ENCODE measurements around the gene MCC.

MCC gene

DNA sequence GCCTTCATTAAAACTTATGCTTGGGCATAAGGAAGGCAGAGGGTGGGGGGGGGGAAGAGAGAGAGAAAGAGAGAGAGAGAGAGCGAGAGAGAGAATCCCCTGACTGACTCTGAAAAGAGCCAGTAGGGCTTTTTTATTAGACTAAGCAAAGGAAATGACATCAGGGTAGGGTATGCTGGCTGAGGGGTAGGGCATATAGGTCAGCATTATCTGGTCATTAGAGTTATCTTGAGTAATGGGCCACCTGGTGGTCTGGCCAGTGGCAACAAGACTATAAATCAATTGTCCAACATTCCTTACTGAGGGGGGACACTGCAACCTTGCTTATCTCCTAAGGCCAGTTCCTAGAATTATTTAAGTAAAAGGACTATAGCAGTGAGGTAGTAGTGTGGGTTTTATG is 120.7 kb downstream of the MCC start:
- DNase-seq, result no peak

DNA sequence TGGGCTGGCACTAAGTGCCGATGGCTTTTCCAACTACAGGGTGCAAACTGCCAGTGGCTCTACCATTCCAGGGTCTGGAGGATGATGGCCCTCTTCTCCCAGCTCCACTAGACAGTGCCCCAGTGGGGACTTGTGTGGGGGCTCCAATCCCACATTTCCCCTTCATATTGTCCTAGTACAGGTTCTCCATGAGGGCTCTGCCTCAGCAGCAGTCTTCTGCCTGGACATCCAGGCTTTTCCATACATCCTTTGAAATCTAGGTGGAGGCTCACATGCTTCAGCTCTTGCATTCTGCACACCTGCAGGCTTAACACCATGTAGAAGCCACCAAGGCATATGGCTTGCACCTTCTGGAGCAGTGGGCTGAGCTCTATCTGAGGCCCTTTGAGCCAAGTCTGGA is 123.8 kb downstream of the MCC start:
- DNase-seq, result no peak

DNA sequence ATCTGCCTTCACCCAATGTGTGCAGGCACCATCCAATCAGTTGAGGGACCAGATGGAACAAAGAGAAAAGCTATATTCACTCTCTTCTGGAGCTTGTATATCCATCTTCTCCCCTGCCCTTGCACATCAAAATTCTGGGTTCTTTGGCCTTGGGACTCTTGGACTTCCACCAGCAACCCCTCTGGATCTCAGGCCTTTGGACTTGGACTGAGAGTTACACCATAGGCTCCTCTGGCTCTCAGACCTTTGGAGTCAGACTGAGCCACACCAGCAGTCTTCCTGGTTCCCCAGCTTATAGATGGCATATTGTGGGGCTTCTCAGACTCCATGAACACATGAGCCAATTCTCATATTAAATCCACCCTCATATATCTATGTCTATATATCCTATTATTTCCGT is 126.6 kb downstream of the MCC start:
- DNase-seq, result no peak

DNA sequence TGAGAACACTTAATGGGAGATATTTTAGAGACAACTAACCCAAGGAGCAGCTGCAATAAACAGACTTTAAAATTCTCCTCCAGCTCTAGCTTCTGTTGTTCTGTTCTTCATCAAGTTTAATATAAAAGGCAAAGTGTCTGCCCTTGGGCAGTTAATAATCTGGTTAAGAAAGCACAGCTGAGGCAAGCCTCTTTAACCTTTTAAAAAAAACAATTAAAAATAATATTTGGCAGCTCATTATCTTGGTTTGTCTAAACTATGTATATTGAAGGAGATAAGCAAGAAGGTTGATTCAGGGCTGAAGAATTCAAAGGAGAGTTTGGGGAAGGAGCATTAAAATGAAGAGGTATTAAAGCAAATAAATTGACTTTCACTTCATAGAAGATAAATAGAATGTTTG is 128.8 kb downstream of the MCC start:
- DNase-seq, result no peak

DNA sequence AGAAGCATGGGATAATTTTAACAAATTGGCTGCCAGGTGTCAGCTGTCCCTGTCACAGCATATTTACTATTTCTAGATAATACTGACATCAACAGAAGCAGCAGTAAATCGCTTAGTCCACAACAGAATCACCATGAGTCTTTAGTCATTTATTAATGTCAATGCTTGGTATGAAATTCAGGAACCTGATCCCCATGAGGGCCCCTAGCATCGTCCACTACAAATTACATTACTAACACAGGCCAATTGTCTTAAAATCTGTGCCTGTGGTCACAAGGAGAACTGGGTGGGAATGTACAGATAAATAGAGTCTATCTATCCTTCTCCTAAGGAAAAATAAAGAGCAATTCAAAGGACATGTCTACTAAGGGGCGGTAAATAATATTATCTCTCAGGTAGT is 129.6 kb downstream of the MCC start:
- DNase-seq, result no peak

DNA sequence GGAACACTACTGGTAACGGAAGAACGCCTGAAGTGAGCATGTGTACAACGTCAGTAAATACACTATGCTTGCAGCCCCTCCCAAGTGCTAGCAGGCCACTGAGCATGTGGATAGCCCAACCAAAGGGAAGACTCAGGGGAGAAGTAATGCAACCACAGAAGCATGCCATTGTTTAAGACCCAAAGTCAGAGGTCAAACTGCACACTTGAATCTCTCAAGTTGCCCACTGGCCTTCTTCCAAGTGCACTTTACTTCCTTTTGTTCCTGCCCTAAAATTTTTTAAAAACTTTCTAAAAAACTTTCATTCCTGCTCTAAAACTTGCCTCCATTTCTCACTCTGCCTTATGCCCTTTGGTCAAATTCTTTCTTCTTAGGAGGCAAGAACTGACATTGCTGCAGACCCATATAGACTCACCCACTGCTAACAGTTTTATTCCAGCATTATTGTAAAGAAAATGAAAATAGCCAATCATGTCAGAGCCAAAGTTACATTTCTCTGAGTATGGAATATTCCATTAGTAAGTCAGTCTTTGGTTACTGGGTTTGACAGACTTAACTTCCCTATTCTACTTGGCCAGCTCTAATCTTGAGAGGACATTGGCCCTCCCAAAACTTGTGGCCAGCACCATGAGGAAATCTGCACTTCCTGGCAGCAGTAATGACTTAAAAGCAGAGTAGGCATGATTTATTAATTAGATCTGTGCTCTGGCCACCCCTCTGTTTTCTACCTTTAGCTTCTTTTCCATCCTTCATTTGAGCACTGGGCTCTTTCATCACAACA is 130.4 kb downstream of the MCC start:
- no peak for DNase-seq

DNA sequence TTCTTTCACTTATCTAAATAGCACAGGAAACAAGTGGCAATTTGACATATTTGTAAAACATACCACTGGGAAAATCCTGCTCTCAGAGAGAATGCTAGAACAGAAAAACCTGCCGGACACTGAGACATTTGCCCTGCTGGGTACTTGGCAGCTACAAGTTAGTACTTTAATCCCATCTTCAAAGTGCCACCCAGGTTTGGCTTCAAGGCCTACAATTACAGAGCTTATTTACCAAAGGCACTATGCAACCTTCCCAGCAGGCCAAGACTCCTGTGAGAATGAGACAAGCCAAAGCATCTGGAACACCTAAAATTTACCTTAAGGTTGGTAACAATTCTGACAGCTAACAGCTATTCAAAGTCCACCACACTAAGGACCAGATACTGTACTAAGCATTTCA is 131.8 kb downstream of the MCC start:
- DNase-seq, result no peak

DNA sequence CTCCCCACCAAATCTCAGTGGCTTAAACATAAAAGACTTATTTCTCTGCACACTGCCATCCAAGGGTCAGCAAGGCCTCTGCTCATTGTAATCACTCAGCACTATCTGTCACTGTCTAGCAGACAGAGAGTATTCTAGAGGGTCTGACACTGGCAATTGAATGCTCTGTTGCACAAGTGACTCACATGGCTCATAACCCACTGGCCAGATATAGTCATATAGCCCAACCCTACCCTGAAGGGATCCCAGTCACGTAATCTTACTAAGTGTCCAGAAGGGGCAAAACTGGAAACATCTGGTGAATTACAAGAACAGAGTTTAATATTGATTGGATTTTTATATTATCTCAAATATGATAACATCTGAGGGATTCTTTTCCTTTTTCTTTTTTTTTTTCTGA is 134.2 kb downstream of the MCC start:
- DNase-seq, result no peak

DNA sequence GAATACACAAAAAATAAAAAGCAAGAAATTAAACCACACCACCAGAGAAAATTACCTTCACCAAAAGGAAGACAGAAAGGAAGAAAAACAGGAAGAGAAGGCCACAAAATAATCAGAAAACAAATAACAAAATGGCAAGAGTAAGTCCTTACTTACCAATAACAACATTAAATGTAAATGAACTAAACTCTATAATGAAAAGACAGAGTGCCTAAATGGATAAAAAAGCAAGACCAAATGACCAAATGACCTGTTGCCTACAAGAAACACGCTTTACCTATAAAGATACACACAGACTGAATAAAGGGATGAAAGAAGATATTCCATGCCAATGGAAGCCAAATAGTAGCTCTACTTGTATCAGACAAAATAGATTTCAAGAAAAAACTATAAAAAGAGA is 140.7 kb downstream of the MCC start:
- no peak for DNase-seq

DNA sequence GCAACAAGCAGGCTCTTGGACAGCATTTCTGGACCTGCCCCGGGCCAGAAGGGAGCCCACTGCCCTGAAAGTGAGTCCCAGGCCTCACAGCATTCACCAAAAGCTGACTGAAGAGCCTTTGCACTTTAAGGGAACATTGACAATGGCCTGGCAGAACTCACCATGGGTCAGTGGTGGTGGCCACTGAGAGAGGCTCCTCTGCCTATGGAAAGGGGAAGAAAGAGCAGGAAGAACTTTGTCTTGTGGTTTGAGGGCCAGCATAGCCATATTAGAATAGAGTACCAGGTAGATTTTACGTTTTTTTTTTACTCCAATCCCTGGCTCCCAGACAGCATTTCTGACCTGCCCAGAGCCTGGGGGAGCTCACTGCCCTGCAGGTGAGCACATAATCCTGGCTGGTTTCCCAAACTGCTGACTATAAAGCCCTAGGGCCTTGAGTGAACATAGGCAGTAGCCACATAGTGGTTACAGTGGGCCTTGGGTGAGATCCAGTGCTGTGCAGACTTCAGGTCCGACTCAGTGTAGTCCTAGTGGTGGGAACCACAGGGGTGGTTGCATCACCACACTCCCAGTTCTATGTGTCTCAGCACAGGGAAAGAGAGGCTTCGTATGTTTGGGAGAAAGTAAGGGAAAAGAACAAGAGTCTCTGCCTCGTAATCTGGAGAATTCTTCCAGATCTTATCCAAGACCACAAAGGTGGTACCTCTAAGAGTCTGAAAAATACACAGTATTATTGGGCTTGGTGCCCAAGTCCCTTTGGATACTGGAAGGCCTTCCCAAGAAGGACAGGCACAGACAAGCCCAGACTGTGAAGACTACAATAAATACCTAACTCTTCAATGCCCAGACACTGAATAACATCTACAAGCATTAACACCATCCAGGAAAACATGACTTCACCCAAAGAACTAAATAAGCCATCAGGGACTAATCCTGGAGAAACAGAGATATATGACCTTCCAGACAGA is 143.0 kb downstream of the MCC start:
- DNase-seq, result no peak

DNA sequence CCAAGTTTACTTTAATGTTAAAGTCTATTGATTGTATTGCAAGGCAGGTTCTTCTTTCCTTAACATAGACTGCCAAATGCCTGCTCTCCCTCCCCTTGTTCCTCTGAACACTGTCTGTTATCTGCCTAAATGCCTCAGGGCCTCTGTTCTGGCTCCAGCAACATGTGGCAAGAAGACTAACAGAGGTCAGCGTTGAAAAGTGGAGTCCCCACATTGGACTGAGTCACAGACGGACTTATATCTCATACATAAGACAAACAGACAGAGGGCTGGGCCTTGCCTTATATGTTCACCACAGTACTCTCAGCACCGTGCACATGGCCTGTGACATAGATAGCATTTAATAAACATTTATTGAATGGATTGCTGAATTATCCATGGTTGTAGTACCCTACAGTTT is 144.9 kb downstream of the MCC start:
- DNase-seq, result no peak

DNA sequence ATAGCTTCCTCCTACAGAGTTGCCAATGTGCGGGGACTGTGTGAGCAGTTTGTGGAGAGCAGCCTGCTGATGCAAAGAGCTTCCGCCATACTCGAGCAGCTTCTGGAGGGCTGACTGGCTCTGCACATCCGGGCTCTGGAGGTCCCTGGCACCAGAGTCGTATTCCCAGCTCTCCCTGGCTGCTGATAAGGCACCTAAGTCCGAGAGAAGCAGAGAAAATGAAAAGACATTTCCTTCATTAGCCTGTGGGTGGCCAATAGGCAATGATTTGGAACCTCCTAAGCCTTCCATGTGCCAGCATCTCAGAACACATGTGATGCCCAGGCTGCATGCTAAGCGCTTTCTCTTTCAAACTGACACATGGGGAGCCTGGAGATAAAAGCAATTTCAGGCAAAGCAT is 147.7 kb downstream of the MCC start:
- no peak for DNase-seq

DNA sequence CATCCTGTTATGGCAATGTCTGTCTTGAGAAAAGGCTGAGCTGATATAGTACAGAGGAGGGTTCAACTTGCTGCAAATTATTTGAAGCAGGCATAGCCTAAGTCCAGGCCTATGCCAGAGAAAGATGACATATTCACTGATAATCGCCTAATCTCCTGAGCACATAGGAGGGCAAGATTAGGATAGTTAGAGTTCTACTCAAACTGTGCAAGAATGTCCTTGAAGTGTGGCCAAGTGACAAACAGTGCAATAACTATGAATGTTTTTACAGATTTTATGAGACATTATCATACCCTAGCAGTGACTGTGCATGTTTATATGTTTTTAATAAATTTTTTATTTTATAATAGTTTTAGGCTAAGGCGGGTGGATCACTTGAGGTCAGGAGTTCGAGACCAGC is 149.6 kb downstream of the MCC start:
- DNase-seq, result no peak

DNA sequence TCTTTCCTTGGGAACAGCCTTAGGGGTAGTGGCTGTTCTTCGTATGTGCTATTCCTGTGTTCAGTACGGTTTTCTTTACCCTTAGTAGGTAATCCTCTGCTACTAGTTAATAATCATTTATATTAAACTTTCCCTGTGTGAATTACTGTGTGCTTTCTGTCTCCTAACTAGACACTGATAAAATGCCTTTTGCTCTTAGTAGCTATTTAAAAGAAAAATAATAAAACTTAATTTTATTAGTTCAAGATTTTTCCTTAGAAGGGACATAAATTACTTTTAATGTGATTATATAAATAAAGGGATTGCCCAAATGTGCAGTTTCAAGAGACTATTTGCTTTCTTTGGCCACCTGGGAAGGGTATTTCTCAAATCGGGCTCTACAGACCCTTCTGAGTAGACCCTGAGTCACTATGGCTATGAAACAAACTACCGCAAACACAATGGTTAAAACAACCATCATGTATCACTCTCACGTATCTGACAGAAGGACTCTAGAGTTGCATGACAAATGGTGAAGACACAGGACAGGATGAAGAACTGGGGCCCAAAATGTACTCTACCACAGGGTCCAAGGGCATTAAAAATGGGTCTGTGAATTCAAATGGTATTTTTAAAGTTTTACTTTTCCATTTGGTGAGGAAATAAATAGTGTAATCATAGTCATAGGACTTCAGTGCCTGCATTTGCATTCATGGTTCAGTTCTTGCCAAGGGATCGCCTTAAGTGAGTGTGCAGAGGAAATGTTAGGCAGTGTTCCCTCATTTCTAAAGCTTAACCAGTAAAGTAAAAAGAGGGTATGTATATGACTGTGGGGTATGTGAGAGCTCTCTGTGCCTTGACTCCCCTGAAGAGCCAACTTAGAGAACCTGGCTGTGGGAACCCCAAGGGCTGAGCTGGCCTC is 150.5 kb downstream of the MCC start:
- DNase-seq, result no peak

DNA sequence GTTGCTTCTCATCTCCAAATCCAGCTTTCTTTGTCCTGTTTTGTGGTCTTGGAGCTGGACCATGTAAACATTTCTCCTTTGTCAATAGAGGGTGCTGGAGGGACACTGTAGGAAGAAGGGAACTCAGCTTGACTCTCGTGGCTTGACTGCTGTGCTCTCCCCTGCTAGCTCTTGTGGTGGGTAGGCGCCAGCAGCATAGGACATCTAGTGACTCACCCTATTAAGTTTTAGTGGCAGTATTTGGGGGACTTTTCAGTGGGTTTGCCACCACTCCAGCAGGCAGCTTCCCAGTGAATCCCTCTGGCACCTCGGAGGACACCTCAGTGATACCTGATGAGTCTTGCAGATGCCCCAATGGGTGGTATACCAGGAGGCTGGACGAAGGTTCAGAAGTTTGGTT is 151.3 kb downstream of the MCC start:
- DNase-seq, result peak in 8 of 56 donors; percentile 1 to 36 (median 14)

DNA sequence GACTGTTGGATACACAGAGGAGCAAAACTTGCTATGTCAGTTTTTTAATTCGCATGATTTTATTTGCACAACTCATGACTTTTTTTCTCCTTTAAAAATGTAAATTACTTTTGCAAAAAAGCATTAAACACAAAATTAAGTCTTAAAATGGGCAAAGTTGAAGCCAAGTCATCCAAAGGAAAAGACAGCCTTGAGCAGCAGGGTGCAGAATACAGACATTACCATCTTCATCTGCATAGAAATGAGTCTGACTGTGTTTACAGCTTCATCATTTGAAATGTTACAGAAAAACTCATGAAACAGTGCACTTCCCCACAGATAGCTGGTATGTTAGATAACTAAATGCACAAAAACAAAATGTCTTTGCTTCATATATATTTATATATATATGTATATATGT is 154.8 kb downstream of the MCC start:
- DNase-seq, result no peak

DNA sequence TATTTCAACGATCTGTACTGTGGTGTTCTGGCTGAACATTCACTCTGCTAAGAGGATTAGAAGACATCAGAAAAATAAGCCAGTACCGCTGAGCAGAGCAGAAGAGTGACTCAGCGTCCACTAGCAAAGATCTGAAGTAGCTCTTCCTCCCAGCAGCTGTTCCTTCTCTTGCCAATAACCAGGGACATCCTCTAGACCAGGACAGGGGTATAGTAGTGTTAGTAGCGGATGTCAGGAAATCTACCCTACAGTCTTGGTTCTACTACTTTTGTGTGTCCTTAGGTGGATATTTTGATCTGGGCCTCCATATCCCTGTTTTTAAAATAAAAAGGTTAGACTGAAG is 157.1 kb downstream of the MCC start:
- DNase-seq, result no peak

DNA sequence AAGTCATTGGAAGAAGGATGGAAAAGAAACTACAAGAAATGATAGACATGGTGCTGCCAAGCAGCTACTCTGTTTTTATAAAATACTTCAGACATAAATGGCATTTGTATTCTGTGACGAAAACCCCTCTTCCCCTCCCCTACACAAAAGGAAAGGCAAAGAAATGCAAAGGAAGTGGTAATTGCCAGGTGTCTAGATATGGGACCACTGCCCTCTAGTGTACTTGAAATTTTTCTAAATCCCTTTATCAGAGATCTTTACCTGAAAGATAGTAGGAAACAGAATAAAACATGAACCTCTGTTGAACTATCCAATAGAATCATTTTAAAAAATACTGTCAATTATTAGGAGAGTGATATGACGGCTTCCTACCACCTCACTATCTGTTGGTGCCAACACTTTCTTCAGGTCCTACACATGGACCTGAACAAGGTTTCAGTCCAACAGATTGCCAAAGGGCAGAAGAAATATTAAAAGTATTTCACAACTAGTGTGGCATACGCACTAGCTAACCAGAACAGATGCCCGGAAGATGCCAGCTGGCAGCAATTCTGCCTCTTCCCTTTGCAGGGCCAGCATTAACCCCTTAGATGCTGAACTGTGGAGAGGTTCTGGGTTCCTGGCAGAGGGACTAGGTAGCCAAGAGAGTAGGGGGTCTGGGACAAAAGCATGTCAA is 157.6 kb downstream of the MCC start:
- DNase-seq, result peak in 3 of 56 donors; percentile 1 to 6 (median 2)

DNA sequence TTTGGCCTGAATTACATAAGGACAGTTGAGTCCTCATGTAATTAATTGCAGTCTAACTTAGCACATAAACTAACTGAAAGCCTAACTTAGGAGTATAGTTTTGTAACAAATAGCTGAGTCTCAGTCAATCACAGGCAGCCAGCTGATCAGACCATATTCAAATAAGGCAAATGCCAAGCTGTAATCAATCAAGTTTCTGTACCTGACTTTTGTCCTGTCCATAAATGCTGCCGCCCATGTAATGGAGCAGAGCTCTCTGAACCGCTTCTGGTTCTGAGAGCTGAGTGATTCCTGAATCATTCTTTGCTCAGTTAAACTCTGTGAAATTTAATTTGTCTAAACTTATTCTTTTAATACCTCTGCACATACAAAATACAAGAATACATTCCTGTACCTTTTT is 158.3 kb downstream of the MCC start:
- DNase-seq, result no peak

DNA sequence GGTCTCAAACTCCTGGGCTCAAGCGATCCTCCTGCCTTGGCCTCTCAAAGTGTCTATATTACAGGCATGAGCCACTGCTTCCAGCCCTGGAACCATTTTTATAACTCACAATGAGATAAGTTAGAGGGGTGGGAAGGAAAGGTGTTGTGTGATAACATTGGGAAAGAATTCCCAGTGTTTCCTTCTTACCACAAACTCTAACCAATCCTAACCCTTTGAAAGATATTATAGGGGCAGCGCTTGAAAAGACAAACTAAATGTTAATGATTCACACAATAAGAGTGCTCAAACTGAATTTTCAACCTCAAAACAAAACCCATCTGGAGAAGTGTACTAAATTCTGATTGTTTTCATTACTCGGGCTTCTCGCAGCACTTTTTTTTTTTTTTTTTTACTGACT is 163.2 kb downstream of the MCC start:
- DNase-seq, result no peak

DNA sequence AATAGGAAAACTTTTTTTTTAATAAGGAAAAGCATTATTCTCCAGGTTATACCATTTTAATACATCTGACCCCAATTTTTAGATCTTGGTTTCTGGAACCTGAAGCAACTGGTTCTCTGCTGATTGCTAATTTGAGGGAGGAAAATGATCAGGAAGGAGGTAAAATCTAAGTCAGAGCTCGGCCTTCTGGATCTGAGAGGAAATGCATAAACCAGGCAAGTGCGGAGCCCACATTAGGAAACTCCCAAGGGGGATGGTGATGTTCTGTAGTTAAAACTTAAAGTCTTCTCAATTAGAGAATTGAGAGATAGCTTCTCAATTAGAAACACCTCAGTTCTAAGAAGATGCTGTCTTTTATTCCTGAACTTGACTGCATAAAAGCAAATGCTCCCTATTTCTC is 167.0 kb downstream of the MCC start:
- no peak for DNase-seq
